K562 (cell line): ENCODE data around the gene SPATS2. TPM values are rescaled to one million over a fixed set of nuclear protein-coding genes. Genes with fewer than 3 reads are reported as not detected.
A peak's percentile ranks its signal among the peaks of the same experiment; 100 is the strongest.

Experiments used
- E2F8 ChIP-seq: fragments of 450-650 bp; IDR thresholded peaks from 2 replicates; pipeline ENCODE4 v1.7.1; 2018; ENCODE audit warnings: mild to moderate bottlenecking, low read depth; ENCODE audit not compliant: partially characterized antibody
- HDAC1 ChIP-seq, 2 experiments: fragments of 450-650 bp; IDR thresholded peaks; 2 replicates each; pipeline ENCODE4 v1.6.1; 2016 to 2017; ENCODE audit warnings: inconsistent platforms in 1 of 2, mild to moderate bottlenecking in 1 of 2, moderate library complexity in 1 of 2
- IRF2 ChIP-seq: sonication (generic); formaldehyde crosslinking; IDR thresholded peaks from 2 replicates; pipeline ENCODE4 v1.8.1; 2022; ENCODE audit warnings: mild to moderate bottlenecking, missing genetic modification reagents
- NCOA4 ChIP-seq: fragments of 450-650 bp; IDR thresholded peaks from 2 replicates; pipeline ENCODE4 v1.6.1; 2018; ENCODE audit warnings: mild to moderate bottlenecking; ENCODE audit not compliant: partially characterized antibody
- PHF8 ChIP-seq: fragments of 200-600 bp; sonication (generic); IDR thresholded peaks from 2 replicates; pipeline ENCODE4 v1.6.1; 2012; ENCODE audit warnings: mixed run types, mild to moderate bottlenecking, inconsistent platforms, low read length, moderate library complexity, borderline replicate concordance
- PML ChIP-seq: IDR thresholded peaks from 2 replicates; pipeline ENCODE4 v1.6.1; 2012; ENCODE audit warnings: low read length, inconsistent platforms
- POLR2AphosphoS5 ChIP-seq: IDR thresholded peaks from 2 replicates; pipeline ENCODE4 v1.6.1; 2011; ENCODE audit warnings: mild to moderate bottlenecking, low read depth, low read length, moderate library complexity; ENCODE audit not compliant: control insufficient read depth, insufficient read depth
- THRAP3 ChIP-seq: fragments of 450-650 bp; IDR thresholded peaks from 2 replicates; pipeline ENCODE4 v1.6.1; 2016; ENCODE audit warnings: mild to moderate bottlenecking, inconsistent platforms, borderline replicate concordance
- ZBTB43 ChIP-seq: sonication (generic); formaldehyde crosslinking; IDR thresholded peaks from 2 replicates; pipeline ENCODE4 v1.8.0; 2023; ENCODE audit warnings: mild to moderate bottlenecking, missing genetic modification reagents
- ZFX ChIP-seq: sonication (generic); formaldehyde crosslinking; IDR thresholded peaks from 2 replicates; pipeline ENCODE4 v1.8.0; 2022; ENCODE audit warnings: mild to moderate bottlenecking, missing genetic modification reagents, moderate library complexity
- ZHX1 ChIP-seq: fragments of 150-350 bp; conservative IDR thresholded peaks from 2 replicates; pipeline ENCODE4 v1.6.1; 2014; ENCODE audit warnings: low read length
- ZNF324 ChIP-seq: fragments of 250-450 bp; sonication (Bioruptor Pico); IDR thresholded peaks from 2 replicates; pipeline ENCODE4 v1.4.0; 2020; ENCODE audit warnings: mild to moderate bottlenecking
- ZNF778 ChIP-seq: fragments of 450-650 bp; formaldehyde crosslinking; IDR thresholded peaks from 2 replicates; pipeline ENCODE4 v1.4.0; 2020; ENCODE audit warnings: mild to moderate bottlenecking, moderate library complexity
- polyA plus RNA-seq, 8 experiments: library from polyadenylated mRNA; depleted of rRNA in 4 of 8; stranded (reverse) in 5 of 8; unstranded in 3 of 8; fragments of >200 nt; fragmentation: Nextera tagmentation in 2 of 8; fragmentation: Illumina TruSeq in 1 of 8; extraction: Ambion mirVana in 2 of 8; extraction: Trizol in 1 of 8; gene quantifications; 2 replicates each; pipeline versions ENCODE4 v1.2.1 to v1.2.3, GENCODE V29; 2011 to 2014; ENCODE audit warnings: inconsistent platforms in 1 of 8, missing spikeins in 1 of 8
- total RNA-seq, 7 experiments: library from RNA; depleted of rRNA in 6 of 7; stranded (reverse); fragments of >200 nt in 6 of 7; fragmentation: Illumina TruSeq in 2 of 7; extraction: Trizol in 2 of 7; gene quantifications; 2 replicates each; pipeline versions ENCODE4 v1.2.1 to v1.2.3, GENCODE V29; 2011 to 2021; ENCODE audit warnings: low replicate concordance in 1 of 7

Gene SPATS2
- total and polyA plus RNA-seq, 9 of the 15 experiments (the other 6 are each of a cell fraction or from before 2014, with no cell fraction given): 5.4 to 48.2 (median 17.5) TPM

GRCh38 chr12:49367381-49368239 lies at the start of gene SPATS2 (continued):
- TF ChIP-seq ZHX1 (no peak), ZNF324 (CRISPR knock-in tag) (no peak), PML (no peak), ZFX (no peak), HDAC1 (IDR thresholded peaks at IDR 0.05) (peak in 1 of 2 experiments; percentile 20; a peak in 1 of 4 replicates), NCOA4 (no peak), ZNF778 (CRISPR knock-in tag) (no peak), POLR2AphosphoS5 (peak; percentile 9; the same call in 1 of the 2 replicates), IRF2 (CRISPR knock-in tag) (no peak), ZBTB43 (no peak), PHF8 (peak; percentile 12; the same call in 1 of the 2 replicates), THRAP3 (no peak), E2F8 (no peak)
